SU-DHL-6 (cell line): ENCODE measurements around the gene TCERG1.

Source experiments
- H2AFZ ChIP-seq: fragments of 200-600 bp; sonication (generic); 2 replicates; pipeline ENCODE4 v1.6.1; 2014; ENCODE audit warnings: low read depth, mild to moderate bottlenecking, moderate library complexity, mixed read lengths, antibody characterized with exemption, low read length; ENCODE audit not compliant: severe bottlenecking
- H3F3A ChIP-seq: fragments of 200-600 bp; shearing (Covaris generic); 2 replicates; pipeline ENCODE4 v1.6.0; 2016; ENCODE audit warnings: antibody characterized with exemption, mild to moderate bottlenecking; ENCODE audit not compliant: insufficient read depth
- H3K27ac ChIP-seq: fragments of 200-600 bp; sonication (generic); 2 replicates; pipeline ENCODE4 v1.5.1; 2016; ENCODE audit warnings: low read depth, mild to moderate bottlenecking, low read length, moderate library complexity, mixed read lengths
- H3K27me3 ChIP-seq: fragments of 200-600 bp; sonication (generic), shearing (Covaris generic); 2 replicates; pipeline ENCODE4 v1.6.0; 2014; ENCODE audit warnings: mild to moderate bottlenecking, low read length
- H3K36me3 ChIP-seq: fragments of 200-600 bp; sonication (generic); 2 replicates; pipeline ENCODE4 v1.6.1; 2014; ENCODE audit warnings: mild to moderate bottlenecking, low read length, mixed read lengths
- H3K4me2 ChIP-seq: fragments of 300-600, 200-600 bp; shearing (Covaris generic), sonication (generic); 2 replicates; pipeline ENCODE4 v1.6.0; 2014; ENCODE audit warnings: low read length, low read depth, mild to moderate bottlenecking; ENCODE audit not compliant: poor library complexity, severe bottlenecking
- H3K4me3 ChIP-seq: fragments of 200-600 bp; sonication (generic); 2 replicates; pipeline ENCODE4 v1.5.1; 2014; ENCODE audit warnings: antibody characterized with exemption, low read length, mild to moderate bottlenecking, mixed read lengths; ENCODE audit not compliant: insufficient read depth, poor library complexity, severe bottlenecking
- H3K79me2 ChIP-seq: fragments of 200-600 bp; sonication (generic); 2 replicates; pipeline ENCODE4 v1.6.1; 2014; ENCODE audit warnings: mild to moderate bottlenecking, low read length, moderate library complexity; ENCODE audit not compliant: insufficient read depth
- H3K9ac ChIP-seq: fragments of 200-600 bp; sonication (generic); 2 replicates; pipeline ENCODE4 v1.7.0; 2014; ENCODE audit warnings: mild to moderate bottlenecking, low read length
- H3K9me2 ChIP-seq: fragments of 200-600 bp; sonication (generic); replicated peaks from 2 replicates; pipeline ENCODE4 v1.6.1; 2014; ENCODE audit warnings: low read length; ENCODE audit not compliant: insufficient read depth
- H3K9me3 ChIP-seq: fragments of 200-600 bp; sonication (generic); 2 replicates; pipeline ENCODE4 v1.6.1; 2014; ENCODE audit warnings: low read length, mixed read lengths; ENCODE audit not compliant: insufficient read depth
- H4K20me1 ChIP-seq: fragments of 200-600 bp; sonication (generic); 2 replicates; pipeline ENCODE4 v1.6.1; 2014; ENCODE audit warnings: low read depth, mild to moderate bottlenecking, antibody characterized with exemption, low read length, moderate library complexity, mixed read lengths
- EZH2phosphoT487 ChIP-seq: fragments of 200-600 bp; sonication (generic), shearing (Covaris generic); conservative IDR thresholded peaks from 2 replicates; pipeline ENCODE4 v1.6.1; 2018; ENCODE audit warnings: mild to moderate bottlenecking, antibody characterized with exemption, low read length, moderate library complexity, mixed read lengths
- TF ChIP-seq, protein P1 (sequence below): fragments of 200-600 bp; sonication (generic); IDR thresholded peaks from one replicate; pipeline ENCODE4 v1.5.1; 2017; ENCODE audit warnings: antibody characterized with exemption, mild to moderate bottlenecking, low read length, moderate library complexity; ENCODE audit not compliant: insufficient read depth, poor library complexity, severe bottlenecking

Gene TCERG1

DNA sequence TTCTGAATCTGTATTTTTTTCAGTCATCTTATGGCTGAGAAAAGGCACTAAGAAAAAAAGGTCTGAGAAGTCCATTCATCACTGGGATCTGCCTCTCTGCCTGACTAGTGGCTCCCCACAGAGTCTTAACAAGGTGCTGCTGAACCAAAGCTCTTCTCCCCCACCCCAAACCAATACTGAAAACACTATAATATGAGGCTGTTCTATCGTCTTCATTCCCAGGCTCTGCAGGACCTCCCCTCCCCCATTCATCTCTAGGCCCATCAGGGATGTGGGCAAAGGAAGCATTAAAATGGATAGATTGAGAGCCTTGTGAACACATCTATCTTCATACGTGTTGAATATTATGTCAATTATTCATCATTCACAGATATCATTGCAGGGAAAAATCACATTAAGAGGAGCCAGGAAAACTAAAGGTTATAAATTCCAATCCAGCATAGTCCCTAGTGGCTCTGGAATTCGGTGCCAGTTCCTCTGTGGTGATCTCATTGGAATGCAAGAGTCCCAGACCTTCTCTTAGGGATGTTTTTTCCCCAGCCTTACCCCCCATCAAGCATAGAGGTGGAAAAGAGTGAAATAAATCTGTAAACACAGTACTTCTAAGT, 113.2 kb downstream of the TCERG1 start:
- Histone ChIP-seq H3K4me3 (no peak overlapping the region), H3K36me3 (no peaks in the 10 kb centered on the region), H3K79me2 (no peaks in the 10 kb centered on the region), H3K9ac (no peak overlapping the region), H3K27me3 (no peaks in the 10 kb centered on the region), H4K20me1 (no peaks in the 10 kb centered on the region), H3K9me2 (no peaks in the 10 kb centered on the region), H3K27ac (no peak overlapping the region), H2AFZ (no peak overlapping the region), H3K9me3 (no peaks in the 10 kb centered on the region), H3K4me2 (no peak overlapping the region), H3F3A (no peaks in the 10 kb centered on the region)
- TF ChIP-seq EZH2phosphoT487, result no peak
- TF ChIP-seq, protein P1, sequence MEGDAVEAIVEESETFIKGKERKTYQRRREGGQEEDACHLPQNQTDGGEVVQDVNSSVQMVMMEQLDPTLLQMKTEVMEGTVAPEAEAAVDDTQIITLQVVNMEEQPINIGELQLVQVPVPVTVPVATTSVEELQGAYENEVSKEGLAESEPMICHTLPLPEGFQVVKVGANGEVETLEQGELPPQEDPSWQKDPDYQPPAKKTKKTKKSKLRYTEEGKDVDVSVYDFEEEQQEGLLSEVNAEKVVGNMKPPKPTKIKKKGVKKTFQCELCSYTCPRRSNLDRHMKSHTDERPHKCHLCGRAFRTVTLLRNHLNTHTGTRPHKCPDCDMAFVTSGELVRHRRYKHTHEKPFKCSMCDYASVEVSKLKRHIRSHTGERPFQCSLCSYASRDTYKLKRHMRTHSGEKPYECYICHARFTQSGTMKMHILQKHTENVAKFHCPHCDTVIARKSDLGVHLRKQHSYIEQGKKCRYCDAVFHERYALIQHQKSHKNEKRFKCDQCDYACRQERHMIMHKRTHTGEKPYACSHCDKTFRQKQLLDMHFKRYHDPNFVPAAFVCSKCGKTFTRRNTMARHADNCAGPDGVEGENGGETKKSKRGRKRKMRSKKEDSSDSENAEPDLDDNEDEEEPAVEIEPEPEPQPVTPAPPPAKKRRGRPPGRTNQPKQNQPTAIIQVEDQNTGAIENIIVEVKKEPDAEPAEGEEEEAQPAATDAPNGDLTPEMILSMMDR, result no peak
